ENCODE data around the gene GRM1. TPM values are rescaled to one million over a fixed set of nuclear protein-coding genes. Genes with fewer than 3 reads are reported as not detected.

GRM1 gene
- total and polyA plus RNA-seq, 2 donors (not counting 3 experiments of a cell fraction or from before 2014, with no cell fraction given), result 0.07 TPM; not detected in 1

GRCh38 chr6:146352163-146352562, 323.3 kb downstream of the GRM1 start:
- DNase-seq (ENCODE audit: low read depth, low spot score), result no peak
- no peak overlapping the region for H3K4me2 ChIP-seq (ENCODE audit: insufficient read depth, low read length)
- intact Hi-C loops (cut with micrococcal nuclease) (loop anchor here (10.0 kb wide), 2 partner anchors 537 to 563 kb away; partner anchors contain the start of gene FBXO30), dilution Hi-C loops (cut with MboI; ENCODE audit: extremely low pct_ligation_motif_present, low sequenced_read_pairs) (no loop called here)
- H3K4me3 ChIP-seq (replicated peaks in 1 of 3; ENCODE audit: insufficient read depth in 1 of 3, low read depth in 1 of 3, low read length in 3 of 3), result no peak overlapping the region
- POLR2A ChIA-PET, result no interaction called here
- CTCF ChIA-PET, result no interaction called here
- H2AFZ ChIP-seq (ENCODE audit: low read depth, low read length), result no peak overlapping the region
- no peak for FAIRE-seq
- no peaks in the 10 kb centered on the region for H3K36me3 ChIP-seq (ENCODE audit: control insufficient read depth in 2 of 2, extremely low read depth in 1 of 2, insufficient read depth in 2 of 2, low read length in 2 of 2)
- no peak overlapping the region for H3K9ac ChIP-seq (replicated peaks; ENCODE audit: extremely low read depth, insufficient read depth, low read length)
- no peaks in the 10 kb centered on the region for H3K79me2 ChIP-seq (ENCODE audit: control insufficient read depth, insufficient read depth, low read length)
- H3K27ac ChIP-seq (ENCODE audit: insufficient read depth, low read depth, low read length), result no peak overlapping the region
- no peak for TF ChIP-seq GATA2 (IDR thresholded peaks at IDR 0.05; ENCODE audit: insufficient read depth, insufficient read length, low read depth, low read length)
- TF ChIP-seq FOS (IDR thresholded peaks at IDR 0.05; ENCODE audit: borderline replicate concordance, insufficient read depth, low read length), result no peak
- H3K9me1 ChIP-seq (replicated peaks; ENCODE audit: control insufficient read depth, extremely low read depth, insufficient read depth, low read length), result no peaks in the 10 kb centered on the region
- no TSS peak for BruUV-seq (replicated peaks)
- H3K27me3 ChIP-seq (ENCODE audit: control insufficient read depth in 2 of 2, insufficient read depth in 2 of 2, low read length in 2 of 2), result no peaks in the 10 kb centered on the region
- H3K9me3 ChIP-seq (replicated peaks; ENCODE audit: control insufficient read depth, insufficient read depth, low read length), result no peaks in the 10 kb centered on the region
- peaks cover 19% of the 10 kb centered on the region for H3K4me1 ChIP-seq (ENCODE audit: control insufficient read depth, extremely low read depth, insufficient read depth, low read length)
- H4K20me1 ChIP-seq (replicated peaks; ENCODE audit: control insufficient read depth, extremely low read depth, insufficient read depth, low read length), result no peaks in the 10 kb centered on the region

- H3K4me2 ChIP-seq (ENCODE audit: insufficient read depth, low read length), result no peak overlapping the region
- no peaks in the 10 kb centered on the region for H3K79me2 ChIP-seq (ENCODE audit: control insufficient read depth, insufficient read depth, low read length)
- TF ChIP-seq MAX (IDR thresholded peaks at IDR 0.05; ENCODE audit: insufficient read depth, insufficient read length) (no peak), EZH2 (IDR thresholded peaks at IDR 0.05; ENCODE audit: borderline replicate concordance, low read depth, low read length, severe bottlenecking) (no peak), CTCF (IDR thresholded peaks at IDR 0.05; ENCODE audit: extremely low read depth in 1 of 2, insufficient read depth in 1 of 2, low read depth in 1 of 2, low read length in 2 of 2) (no peak), POLR2A (IDR thresholded peaks at IDR 0.05; ENCODE audit: low read depth, low read length) (no peak), POLR2AphosphoS5 (IDR thresholded peaks at IDR 0.05; ENCODE audit: insufficient read depth, low read depth, low read length) (no peak), GATA2 (IDR thresholded peaks at IDR 0.05; ENCODE audit: insufficient read depth, insufficient read length, low read depth, low read length) (no peak), JUN (IDR thresholded peaks at IDR 0.05; ENCODE audit: borderline replicate concordance, insufficient read depth, insufficient read length, low read depth) (no peak), MYC (IDR thresholded peaks at IDR 0.05; ENCODE audit: low read depth, low read length) (no peak), FOS (IDR thresholded peaks at IDR 0.05; ENCODE audit: borderline replicate concordance, insufficient read depth, low read length) (no peak)
- H3K27me3 ChIP-seq (ENCODE audit: control insufficient read depth in 2 of 2, insufficient read depth in 2 of 2, low read length in 2 of 2), result no peaks in the 10 kb centered on the region
- DNase-seq (ENCODE audit: low read depth, low spot score) (no peak), FAIRE-seq (no peak)
- no peak overlapping the region for H2AFZ ChIP-seq (ENCODE audit: low read depth, low read length)
- no peaks in the 10 kb centered on the region for H3K9me3 ChIP-seq (replicated peaks; ENCODE audit: control insufficient read depth, insufficient read depth, low read length)
- dilution Hi-C loops (cut with MboI; ENCODE audit: extremely low pct_ligation_motif_present, low sequenced_read_pairs), result no loop called here
- ChIA-PET POLR2A (no interaction called here), CTCF (no interaction called here)
- H3K9ac ChIP-seq (replicated peaks; ENCODE audit: extremely low read depth, insufficient read depth, low read length), result no peak overlapping the region
- H3K27ac ChIP-seq (ENCODE audit: insufficient read depth, low read depth, low read length), result no peak overlapping the region
- intact Hi-C loops (cut with micrococcal nuclease), result loop anchor here (10.0 kb wide), 2 partner anchors 540 to 560 kb away; partner anchors contain the start of gene FBXO30
- H3K9me1 ChIP-seq (replicated peaks; ENCODE audit: control insufficient read depth, extremely low read depth, insufficient read depth, low read length), result no peaks in the 10 kb centered on the region
- no peaks in the 10 kb centered on the region for H3K36me3 ChIP-seq (ENCODE audit: control insufficient read depth in 2 of 2, extremely low read depth in 1 of 2, insufficient read depth in 2 of 2, low read length in 2 of 2)
- no TSS peak for BruUV-seq (replicated peaks)
- peaks cover 38% of the 10 kb centered on the region for H3K4me1 ChIP-seq (ENCODE audit: control insufficient read depth, extremely low read depth, insufficient read depth, low read length)
- no peak overlapping the region for H3K4me3 ChIP-seq (replicated peaks in 1 of 3; ENCODE audit: insufficient read depth in 1 of 3, low read depth in 1 of 3, low read length in 3 of 3)
- no peaks in the 10 kb centered on the region for H4K20me1 ChIP-seq (replicated peaks; ENCODE audit: control insufficient read depth, extremely low read depth, insufficient read depth, low read length)
These were observed 325.6 kb downstream of the GRM1 start for GRCh38 chr6:146354451-146354850.

Measured in endothelial cell of umbilical vein (primary cell).